GM21576 (cell line): ENCODE measurements around the gene SPATA6.
"Not testable (repeated sequence)": the region's sequence is repeated elsewhere in the genome, so short reads cannot be mapped to it uniquely, and the experiment has no call there.

ENCODE experiments used
- ATAC-seq: cut with Tn5 transposase; IDR thresholded peaks from one replicate; pipeline ENCODE4 v1.9.1; 2021; ENCODE audit warnings: mild to moderate bottlenecking, moderate library complexity; ENCODE audit not compliant: unreplicated experiment

The SPATA6 gene

DNA sequence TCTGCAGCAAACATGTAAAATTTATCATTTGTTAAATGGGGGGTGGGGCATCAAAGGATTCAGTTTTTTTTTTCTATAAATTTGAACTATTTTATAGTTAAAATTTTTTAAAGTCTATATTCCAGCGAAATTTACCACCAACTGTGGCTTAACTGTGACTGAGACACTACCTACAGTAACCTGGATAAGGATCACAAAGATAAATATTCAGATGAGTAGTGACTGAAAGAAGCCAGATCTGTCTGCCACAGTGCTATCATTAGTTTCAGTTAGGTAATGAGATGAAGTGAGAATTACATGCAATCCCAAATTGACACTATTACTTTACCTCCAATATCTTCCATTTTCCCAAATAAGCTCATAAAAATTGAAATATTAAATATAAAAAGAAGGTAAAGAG lies 5.4 kb downstream of the SPATA6 start:
- ATAC-seq = no peak

DNA sequence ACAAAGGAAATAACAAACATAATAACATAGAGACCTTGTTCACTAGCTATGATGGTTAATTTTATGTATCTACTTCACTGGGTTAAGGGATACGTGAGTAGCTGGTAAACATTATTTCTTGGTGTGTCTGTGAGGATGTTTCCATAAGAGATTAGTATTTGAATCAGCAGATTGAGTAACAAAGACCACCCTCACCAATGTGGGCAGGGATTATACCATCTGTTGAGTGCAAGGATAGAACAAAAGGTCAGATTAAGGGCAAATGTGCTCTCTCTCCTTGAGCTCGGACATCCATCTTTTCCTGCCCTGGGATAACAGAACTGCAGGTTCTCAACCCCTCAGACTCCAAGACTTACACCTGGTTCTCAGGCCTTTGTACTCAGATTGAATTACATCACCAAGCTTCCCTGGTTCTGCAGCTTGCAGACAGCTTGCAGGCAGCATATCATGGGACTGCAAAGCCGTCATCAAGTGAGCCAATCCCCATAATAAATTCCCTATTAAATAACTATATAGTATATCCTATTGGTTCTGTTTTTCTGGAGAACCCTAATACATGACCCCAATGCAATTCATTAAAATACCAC lies 9.2 kb downstream of the SPATA6 start:
- ATAC-seq = no peak

DNA sequence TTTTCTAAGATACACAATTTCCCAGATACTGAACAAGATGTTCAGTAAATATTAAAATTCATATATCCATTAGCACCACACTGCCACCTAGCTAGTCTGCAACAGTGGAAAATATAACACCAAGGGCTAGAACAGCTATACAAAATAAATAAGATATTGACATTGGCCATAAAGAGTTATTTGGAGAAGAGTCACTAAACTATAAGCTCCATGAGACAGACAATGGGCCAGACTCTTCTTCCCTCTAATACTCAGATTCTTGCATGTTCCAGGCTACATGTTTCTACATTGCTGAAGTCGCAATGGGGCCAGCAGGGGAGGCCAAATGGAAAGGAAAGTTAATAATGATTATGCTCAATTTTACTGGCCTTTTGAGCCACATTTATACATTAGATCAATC lies 21.5 kb downstream of the SPATA6 start:
- ATAC-seq = no peak

DNA sequence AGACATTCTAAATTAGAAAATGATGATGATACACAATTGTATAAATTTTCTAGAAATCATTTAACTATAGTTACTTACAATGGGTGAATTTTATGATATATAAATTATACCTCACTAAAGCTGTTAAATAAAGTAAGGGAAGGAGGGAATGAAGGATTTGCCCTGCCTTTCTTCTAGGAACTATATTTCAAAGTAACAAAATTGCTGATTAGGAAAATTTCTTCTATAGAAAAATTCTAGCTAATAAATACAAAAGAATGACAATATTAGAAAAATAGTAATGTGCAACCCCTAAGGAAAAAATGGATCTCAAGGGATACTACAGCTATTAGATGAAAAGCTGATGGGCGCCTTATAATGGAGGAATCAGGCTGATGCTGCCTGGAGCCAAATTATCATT lies 23.1 kb downstream of the SPATA6 start:
- ATAC-seq = no peak

DNA sequence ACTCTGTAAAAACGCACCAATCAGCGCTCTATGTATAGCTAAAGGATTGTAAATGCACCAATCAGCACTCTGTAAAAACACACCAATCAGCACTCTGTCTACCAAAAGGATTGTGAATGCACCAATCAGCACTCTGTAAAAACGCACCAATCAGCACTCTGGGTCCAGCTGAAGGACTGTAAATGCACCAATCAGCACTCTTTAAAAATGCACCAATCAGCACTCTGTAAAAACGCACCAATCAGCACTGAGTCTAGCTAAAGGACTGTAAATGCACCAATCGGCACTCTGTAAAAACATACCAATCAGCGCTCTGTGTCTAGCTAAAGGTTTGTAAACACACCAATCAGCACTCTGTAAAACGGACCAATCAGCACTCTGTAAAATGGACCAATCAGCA lies 27.8 kb downstream of the SPATA6 start:
- ATAC-seq = not testable (repeated sequence)

DNA sequence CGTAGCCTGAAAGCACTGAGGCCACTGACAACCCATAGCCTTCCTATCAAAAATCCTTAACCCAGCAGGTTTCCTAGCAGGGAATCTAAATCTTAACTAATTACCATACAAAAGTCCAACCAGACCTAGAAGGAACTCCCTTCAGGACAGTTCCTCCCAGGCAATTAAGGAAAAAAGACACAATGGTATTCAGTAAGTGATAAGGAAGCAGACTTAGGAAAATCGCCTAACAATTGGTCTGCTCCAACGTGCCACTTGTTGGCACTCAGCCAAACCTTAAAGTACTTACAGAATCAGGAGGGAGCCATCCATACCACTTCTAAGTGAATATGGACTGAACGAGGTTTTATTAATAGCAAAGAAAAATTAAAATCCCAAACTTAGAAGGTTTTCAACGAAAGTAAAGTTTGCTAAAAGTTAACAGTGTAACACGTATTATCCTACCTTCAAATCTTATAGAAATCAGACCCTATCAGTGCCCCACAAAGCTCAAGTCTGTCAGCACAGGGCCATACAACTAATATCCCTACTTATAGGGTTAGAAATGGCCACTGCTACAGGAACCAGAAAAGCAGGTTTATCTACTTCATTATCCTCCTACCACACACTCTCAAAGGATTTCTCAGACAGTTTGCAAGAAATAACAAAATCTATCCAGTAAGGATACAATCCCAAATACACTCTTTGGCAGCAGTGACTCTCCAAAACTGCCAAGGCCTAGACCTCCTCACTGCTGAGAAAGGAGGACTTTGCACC lies 29.0 kb downstream of the SPATA6 start:
- no peak for ATAC-seq

DNA sequence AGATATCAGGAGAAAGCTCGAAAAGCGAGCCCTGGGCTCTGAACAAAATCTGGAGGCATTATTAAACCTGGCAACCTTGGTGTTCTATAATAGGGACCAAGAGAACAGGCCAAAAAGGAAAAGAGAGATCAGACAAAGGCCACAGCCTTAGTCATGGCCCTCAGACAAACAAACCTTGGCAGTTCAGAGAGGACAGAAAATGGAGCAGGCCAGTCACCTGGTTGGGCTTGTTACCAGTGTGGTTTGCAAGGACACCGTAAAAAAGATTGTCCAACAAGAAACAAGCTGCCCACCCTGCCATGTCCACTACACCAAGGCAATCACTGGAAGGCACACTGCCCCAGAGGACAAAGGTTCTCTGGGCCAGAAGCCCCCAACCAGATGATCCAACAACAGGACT lies 31.2 kb downstream of the SPATA6 start:
- not testable (repeated sequence) for ATAC-seq

DNA sequence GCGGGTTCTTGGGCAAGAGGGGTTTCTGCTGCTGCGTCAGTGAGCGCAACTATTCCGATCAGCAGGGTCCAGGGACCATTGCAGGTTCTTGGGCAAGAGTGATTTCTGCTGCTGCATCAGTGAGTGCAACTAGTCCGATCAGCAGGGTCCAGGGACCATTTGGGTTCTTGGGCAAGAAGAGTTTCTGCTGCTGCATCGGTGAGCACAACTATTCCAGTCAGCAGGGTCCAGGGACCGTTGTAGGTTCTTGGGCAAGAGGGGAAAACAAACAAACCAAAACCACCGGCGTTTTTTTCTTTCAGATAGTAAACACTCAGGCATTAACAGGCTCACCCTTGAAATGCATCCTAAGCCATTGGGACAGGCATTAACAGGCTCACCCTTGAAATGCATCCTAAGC lies 32.6 kb downstream of the SPATA6 start:
- no peak for ATAC-seq

DNA sequence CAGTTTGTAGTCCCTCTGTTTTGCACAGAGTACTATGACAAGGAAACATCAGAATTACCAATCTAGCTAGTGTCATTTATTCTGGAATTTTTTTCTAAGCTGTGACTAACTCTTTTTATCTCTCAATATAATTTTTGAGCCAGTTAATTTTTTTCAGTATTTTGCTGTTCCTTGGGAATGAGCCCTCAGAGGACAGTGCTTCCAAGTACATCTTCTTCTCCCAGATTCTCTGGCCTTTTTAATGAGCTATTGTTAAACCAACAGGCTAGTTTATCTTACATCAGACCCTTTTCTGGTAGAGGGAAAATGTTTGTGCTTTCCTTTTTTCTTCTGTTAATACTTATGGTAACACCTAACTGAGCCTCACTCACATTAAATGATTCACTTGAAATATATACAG lies 34.6 kb downstream of the SPATA6 start:
- not testable (repeated sequence) for ATAC-seq

DNA sequence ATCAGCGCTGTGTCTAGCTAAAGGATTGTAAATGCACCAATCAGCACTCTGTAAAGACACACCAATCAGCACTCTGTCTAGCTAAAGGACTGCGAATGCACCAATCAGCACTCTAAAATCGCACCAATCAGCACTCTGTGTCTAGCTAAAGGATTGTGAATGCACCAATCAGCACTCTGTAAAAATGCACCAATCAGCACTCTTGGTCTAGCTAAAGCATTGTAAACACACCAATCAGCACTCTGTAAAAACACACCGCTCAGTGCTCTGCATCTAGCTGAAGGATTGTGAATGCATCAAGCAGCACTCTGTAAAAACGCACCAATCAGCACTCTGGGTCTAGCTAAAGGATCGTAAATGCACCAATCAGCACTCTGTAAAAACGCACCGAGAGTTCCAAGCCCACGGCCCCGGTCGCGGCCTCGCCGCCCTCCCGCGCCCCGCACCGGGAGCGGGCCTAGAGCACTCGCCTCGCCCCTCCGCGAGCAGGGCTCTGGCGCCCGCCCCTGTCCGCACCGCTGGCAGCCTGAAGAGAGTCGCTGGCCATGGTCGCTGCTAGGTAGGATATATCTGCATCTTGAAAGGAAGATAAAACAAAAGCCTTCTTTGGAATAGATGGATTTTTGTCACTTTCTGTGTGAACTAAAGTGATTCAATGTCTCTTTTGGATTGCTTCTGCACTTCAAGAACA lies 36.5 kb downstream of the SPATA6 start:
- ATAC-seq = not testable (repeated sequence)

DNA sequence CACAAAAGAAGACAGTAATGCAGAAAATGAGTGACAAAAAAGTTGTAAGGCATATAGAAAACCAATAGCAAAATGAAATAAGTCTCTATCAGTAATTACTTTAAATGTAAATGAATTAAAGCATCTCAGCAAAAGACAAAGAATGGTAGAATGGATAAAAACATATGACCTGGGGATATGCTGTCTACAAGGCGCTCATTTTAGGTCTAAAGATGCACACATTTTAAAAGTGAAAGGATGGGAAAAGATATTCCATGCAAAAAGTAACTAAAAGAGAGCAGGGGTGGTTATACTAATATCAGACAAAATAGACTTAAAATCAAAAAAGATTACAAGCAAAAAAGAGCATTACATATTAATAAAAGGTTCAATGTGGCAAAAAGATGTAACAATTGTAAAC lies 41.2 kb downstream of the SPATA6 start:
- ATAC-seq = no peak

DNA sequence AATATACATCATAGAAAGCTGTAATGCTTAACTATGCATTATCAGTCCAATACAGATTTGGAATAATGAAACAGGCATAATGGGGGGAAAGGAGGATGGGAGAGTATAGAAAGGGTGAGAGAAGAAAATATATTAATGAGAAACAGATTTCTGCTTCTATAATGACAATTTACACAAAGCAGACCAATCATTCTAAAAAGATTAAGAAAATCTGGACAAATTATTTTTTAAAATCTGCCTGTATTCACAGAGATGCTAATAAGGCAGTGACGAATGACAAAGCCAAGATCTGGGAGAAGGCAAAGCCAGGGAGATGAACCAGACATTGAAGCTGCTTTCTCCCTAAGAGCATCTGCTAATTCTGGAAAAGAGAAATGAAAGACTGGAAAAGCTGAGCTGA lies 50.0 kb downstream of the SPATA6 start:
- no peak for ATAC-seq

DNA sequence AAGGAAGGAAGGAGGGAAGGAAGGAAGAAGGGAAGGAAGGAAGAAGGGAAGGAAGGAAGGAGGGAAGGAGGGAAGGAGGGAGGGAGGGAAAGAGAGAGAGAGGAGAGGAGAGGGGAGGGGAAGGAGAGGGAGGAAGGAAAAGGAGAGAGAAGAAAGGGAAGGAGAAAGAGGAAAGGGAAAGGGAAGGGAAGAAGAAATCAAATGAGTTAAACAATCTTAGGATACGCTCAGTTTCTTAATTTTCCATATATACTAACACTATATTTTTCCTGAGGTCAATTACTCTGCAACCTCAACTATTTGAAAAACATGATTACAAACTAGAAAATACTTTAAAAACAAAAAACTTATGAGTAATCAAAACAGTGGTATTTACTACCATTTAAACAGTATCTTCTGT lies 53.3 kb downstream of the SPATA6 start:
- ATAC-seq = no peak

DNA sequence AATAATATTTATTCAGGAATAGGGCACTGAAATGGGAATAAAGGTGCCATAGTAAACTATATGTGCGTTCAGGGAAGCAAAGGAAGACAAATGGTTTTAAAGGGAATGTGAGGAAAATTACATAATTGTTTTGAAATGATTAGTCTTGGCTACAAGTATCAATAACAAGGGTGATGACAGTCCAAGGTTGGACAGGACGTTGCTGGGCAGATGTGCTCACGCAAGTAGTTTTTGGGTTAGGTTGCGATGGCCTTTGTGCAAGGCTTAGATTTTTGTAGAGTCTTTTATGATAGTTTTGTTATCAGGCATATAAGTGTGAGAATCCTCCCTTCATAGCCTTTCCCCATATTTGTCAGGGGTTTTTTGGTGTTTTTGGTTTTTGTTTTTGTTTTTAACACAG lies 57.0 kb downstream of the SPATA6 start:
- ATAC-seq = no peak

DNA sequence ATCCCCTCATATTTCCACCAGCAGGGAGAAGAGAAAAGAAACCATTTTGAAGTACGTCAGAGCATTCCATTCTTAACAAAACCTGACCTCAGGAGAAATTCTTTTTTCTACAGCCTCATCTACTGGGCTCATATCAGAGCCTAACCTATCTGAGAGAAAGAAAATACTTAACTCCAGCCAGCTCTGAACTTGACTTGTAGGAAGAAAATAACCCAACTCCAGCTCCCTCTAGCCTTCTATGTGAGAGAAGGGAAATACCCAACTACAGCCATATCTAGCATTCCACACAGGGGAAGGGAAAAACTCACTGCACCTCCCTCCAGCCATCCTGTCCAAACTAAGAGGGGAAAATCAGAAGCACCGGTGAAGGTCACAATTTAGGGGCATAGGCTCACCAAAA lies 57.7 kb downstream of the SPATA6 start:
- no peak for ATAC-seq

DNA sequence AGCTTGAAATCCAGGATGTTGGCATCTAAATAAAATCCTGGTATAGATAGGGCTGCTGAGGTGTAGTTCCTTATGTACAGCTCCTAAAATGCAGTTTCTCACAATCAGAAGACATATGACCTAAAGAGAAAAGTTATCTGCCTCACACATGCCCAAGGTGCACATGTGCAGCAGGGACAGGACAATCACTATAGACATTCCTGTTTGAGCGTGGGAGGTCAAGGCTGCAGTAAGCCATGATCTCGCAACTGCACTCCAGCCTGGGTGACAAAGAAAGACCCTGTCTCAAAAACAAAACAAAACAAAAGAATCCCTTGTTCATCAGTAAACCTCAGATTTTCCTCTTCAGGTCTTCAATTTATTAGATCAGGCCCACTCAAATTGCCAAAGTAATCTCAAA lies 66.1 kb downstream of the SPATA6 start:
- ATAC-seq = no peak

DNA sequence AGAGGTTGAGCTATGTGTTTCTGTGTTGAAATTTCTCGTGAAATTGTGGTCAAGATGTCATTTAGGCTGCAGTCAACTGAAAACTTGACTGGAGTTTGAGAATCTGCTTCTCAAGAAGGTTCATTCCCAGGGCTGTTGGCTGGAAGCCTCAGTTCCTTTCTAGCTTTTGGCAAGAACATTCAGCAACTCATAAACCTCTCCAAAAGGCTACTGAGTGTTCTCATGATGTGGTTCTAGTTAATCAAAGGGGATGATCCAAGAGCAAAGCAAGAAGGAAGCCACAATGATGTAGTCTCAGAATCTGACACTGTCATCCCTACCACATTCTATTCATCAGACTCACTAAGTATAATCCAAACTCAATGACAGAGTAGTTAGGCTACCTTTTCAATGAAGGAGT lies 66.6 kb downstream of the SPATA6 start:
- ATAC-seq = no peak

DNA sequence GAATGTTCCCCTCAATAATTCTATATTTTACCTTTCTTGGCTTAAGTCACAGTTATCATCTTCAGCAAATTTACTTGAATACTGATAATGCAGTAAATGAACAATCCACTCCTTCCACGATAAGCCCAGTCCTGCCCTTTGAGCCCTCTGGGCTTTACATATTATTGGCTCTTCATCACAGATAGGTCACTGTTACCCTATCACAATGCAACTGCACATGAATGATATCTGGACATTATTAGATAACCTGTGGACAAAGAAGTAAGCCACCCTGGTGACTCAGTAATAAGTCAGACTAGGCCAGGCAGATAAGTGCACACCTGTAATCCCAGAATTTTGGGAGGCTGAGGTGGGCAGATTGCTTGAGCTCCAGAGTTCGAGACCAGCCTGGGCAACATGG lies 69.4 kb downstream of the SPATA6 start:
- ATAC-seq = no peak

DNA sequence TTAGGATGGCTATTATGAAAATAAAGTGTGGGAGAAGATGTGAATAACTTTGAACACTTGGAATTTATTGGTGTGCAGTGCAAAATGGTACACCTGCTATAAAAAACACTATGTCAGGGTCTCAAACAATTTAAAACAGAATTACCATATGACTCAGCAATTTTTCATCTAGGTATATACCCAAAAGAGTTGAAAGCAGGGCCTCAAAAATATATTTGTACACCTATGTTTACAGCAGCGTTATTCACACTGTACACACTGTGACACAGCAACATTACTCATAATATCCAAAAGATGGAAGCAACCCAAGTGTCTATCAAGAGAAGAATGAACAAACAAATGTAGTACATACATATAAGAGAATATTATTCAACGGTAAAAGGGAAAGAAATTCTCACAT lies 75.8 kb downstream of the SPATA6 start:
- ATAC-seq = no peak

DNA sequence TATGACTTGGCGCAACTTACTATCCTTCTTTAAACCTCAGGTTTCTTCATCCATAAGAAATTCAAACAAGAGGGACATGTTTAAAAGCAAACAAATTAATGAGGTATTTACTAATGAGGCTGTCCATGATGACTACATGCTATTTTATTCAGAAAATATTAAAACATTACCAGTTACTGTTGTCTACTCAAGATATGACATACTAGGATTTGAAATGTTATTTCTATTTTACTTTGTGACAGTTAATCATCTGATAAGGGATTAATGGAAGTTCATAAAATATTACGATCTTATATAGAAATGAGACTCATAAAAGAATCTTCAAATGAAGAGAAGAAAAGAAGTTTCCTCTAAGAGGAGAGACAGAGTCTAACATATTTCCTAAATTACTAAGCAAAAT lies 80.1 kb downstream of the SPATA6 start:
- no peak for ATAC-seq

DNA sequence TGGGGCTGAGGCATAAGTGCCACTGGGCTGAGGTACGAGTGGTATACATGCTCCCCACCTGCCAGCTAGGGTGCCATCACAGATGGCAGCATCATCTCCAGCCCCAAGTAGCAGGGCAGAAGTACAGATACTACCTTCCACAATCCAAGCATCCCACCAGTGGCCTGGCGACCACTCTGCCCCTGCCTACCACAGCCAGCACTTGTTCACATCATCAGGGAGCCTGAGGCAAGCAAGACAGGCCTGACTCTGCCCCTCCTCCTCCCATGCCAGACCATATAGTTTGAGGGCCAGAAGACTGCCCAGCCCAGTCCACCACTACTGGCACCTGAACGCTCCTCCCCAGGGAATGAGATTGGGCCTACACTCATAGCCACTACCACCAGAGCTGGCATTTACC lies 84.6 kb downstream of the SPATA6 start:
- ATAC-seq = no peak

DNA sequence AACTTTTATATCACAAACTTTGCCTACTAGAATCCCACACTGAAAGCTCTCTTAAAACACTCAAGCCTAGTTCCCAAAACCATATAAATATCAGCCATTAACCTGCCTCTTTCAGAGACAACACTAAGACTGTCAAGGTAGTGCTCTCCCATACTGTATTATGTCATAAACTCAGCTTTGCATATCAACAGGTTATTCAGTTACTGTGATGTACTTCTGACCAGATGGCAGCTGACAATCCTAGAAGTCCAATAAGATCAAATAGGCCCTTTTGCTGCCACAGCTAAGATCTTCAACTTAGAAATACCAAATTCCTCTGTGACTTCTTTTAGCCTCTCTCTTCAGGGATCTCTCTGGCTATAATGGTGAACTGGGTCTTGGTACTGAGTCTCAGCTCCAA lies 97.2 kb downstream of the SPATA6 start:
- ATAC-seq = no peak
